Measurements from ENCODE around the gene CALHM1.
A peak's percentile ranks its signal among the peaks of the same experiment; 100 is the strongest.

Gene CALHM1

GRCh38 chr10:103472005-103472404 lies 13.3 kb upstream of the CALHM1 start:
- no peak overlapping the region for H3K27ac ChIP-seq
- TF ChIP-seq CTCF (conservative IDR thresholded peaks at IDR 0.05) = no peak

GRCh38 chr10:103470761-103471653 lies 12.3 kb upstream of the CALHM1 start:
- TF ChIP-seq CTCF (conservative IDR thresholded peaks at IDR 0.05) = no peak
- no peak overlapping the region for H3K27ac ChIP-seq

GRCh38 chr10:103469201-103469600 lies 10.5 kb upstream of the CALHM1 start:
- H3K27ac ChIP-seq = no peak overlapping the region
- no peak for TF ChIP-seq CTCF (conservative IDR thresholded peaks at IDR 0.05)

- TF ChIP-seq CTCF (conservative IDR thresholded peaks at IDR 0.05) = no peak
- no peak overlapping the region for H3K27ac ChIP-seq
Measured at GRCh38 chr10:103467406-103467805, 8.7 kb upstream of the CALHM1 start.

- H3K27ac ChIP-seq = peak overlapping the region; percentile 68; the same call in 1 of the 2 replicates
- no peak for TF ChIP-seq CTCF (conservative IDR thresholded peaks at IDR 0.05)
Measured at GRCh38 chr10:103466734-103467133, 8.0 kb upstream of the CALHM1 start.

GRCh38 chr10:103465411-103466179 lies 6.9 kb upstream of the CALHM1 start:
- peak overlapping the region; percentile 68 for H3K27ac ChIP-seq
- no peak for TF ChIP-seq CTCF (conservative IDR thresholded peaks at IDR 0.05)

GRCh38 chr10:103463499-103463898 lies 4.8 kb upstream of the CALHM1 start:
- no peak for TF ChIP-seq CTCF (conservative IDR thresholded peaks at IDR 0.05)
- H3K27ac ChIP-seq = no peak overlapping the region

All from VCaP (cell line).